ENCODE data around the gene RPA3. TPM values are rescaled to one million over a fixed set of nuclear protein-coding genes. Genes with fewer than 3 reads are reported as not detected.

Gene RPA3
- total RNA-seq, 1 experiment from 2014 or later, result 53.7 TPM

- in situ Hi-C loops (cut with HindIII; ENCODE audit: low pct_unique_long_range_greater_than_20kb, low sequenced_read_pairs), result no loop called here
- no peak for DNase-seq (ENCODE audit: low read depth, low spot score)
Measured at GRCh38 chr7:7738622-7739021, 20.2 kb upstream of the RPA3 start.

GRCh38 chr7:7738177-7738576, 19.8 kb upstream of the RPA3 start:
- in situ Hi-C loops (cut with HindIII; ENCODE audit: low pct_unique_long_range_greater_than_20kb, low sequenced_read_pairs), result no loop called here
- no peak for DNase-seq (ENCODE audit: low read depth, low spot score)

GRCh38 chr7:7737674-7738073, 19.3 kb upstream of the RPA3 start:
- in situ Hi-C loops (cut with HindIII; ENCODE audit: low pct_unique_long_range_greater_than_20kb, low sequenced_read_pairs), result no loop called here
- DNase-seq (ENCODE audit: low read depth, low spot score), result no peak

GRCh38 chr7:7736671-7737070, 18.3 kb upstream of the RPA3 start:
- no peak for DNase-seq (ENCODE audit: low read depth, low spot score)
- in situ Hi-C loops (cut with HindIII; ENCODE audit: low pct_unique_long_range_greater_than_20kb, low sequenced_read_pairs), result no loop called here

GRCh38 chr7:7732621-7733281, 14.3 kb upstream of the RPA3 start:
- in situ Hi-C loops (cut with HindIII; ENCODE audit: low pct_unique_long_range_greater_than_20kb, low sequenced_read_pairs), result no loop called here
- peak; percentile 94 for DNase-seq (ENCODE audit: low read depth, low spot score)

- in situ Hi-C loops (cut with HindIII; ENCODE audit: low pct_unique_long_range_greater_than_20kb, low sequenced_read_pairs), result no loop called here
Measured at GRCh38 chr7:7731732-7732131, 13.3 kb upstream of the RPA3 start.

GRCh38 chr7:7720750-7721621, 2.6 kb upstream of the RPA3 start:
- DNase-seq (ENCODE audit: low read depth, low spot score), result no peak
- in situ Hi-C loops (cut with HindIII; ENCODE audit: low pct_unique_long_range_greater_than_20kb, low sequenced_read_pairs), result no loop called here

More at GRCh38 chr7:7731732-7732131, 13.3 kb upstream of the RPA3 start:
- DNase-seq (ENCODE audit: low read depth, low spot score), result peak; percentile 27

GRCh38 chr7:7720193-7720592, 1.8 kb upstream of the RPA3 start:
- no peak for DNase-seq (ENCODE audit: low read depth, low spot score)
- in situ Hi-C loops (cut with HindIII; ENCODE audit: low pct_unique_long_range_greater_than_20kb, low sequenced_read_pairs), result no loop called here

GRCh38 chr7:7719236-7719635, 829 bp upstream of the RPA3 start:
- in situ Hi-C loops (cut with HindIII; ENCODE audit: low pct_unique_long_range_greater_than_20kb, low sequenced_read_pairs), result no loop called here
- DNase-seq (ENCODE audit: low read depth, low spot score), result peak; percentile 96

GRCh38 chr7:7713730-7714129, 4.7 kb downstream of the RPA3 start:
- DNase-seq (ENCODE audit: low read depth, low spot score), result no peak
- in situ Hi-C loops (cut with HindIII; ENCODE audit: low pct_unique_long_range_greater_than_20kb, low sequenced_read_pairs), result no loop called here

GRCh38 chr7:7710469-7710868, 7.9 kb downstream of the RPA3 start:
- in situ Hi-C loops (cut with HindIII; ENCODE audit: low pct_unique_long_range_greater_than_20kb, low sequenced_read_pairs), result no loop called here
- DNase-seq (ENCODE audit: low read depth, low spot score), result no peak

- DNase-seq (ENCODE audit: low read depth, low spot score), result no peak
- in situ Hi-C loops (cut with HindIII; ENCODE audit: low pct_unique_long_range_greater_than_20kb, low sequenced_read_pairs), result no loop called here
Measured at GRCh38 chr7:7709291-7709690, 9.1 kb downstream of the RPA3 start.

- in situ Hi-C loops (cut with HindIII; ENCODE audit: low pct_unique_long_range_greater_than_20kb, low sequenced_read_pairs), result no loop called here
- no peak for DNase-seq (ENCODE audit: low read depth, low spot score)
Measured at GRCh38 chr7:7707806-7708205, 10.6 kb downstream of the RPA3 start.

GRCh38 chr7:7707246-7707645, 11.2 kb downstream of the RPA3 start:
- in situ Hi-C loops (cut with HindIII; ENCODE audit: low pct_unique_long_range_greater_than_20kb, low sequenced_read_pairs), result no loop called here
- no peak for DNase-seq (ENCODE audit: low read depth, low spot score)

- in situ Hi-C loops (cut with HindIII; ENCODE audit: low pct_unique_long_range_greater_than_20kb, low sequenced_read_pairs), result no loop called here
Measured at GRCh38 chr7:7706556-7707172, 11.7 kb downstream of the RPA3 start.

GRCh38 chr7:7706101-7706511, 12.3 kb downstream of the RPA3 start:
- in situ Hi-C loops (cut with HindIII; ENCODE audit: low pct_unique_long_range_greater_than_20kb, low sequenced_read_pairs), result no loop called here
- DNase-seq (ENCODE audit: low read depth, low spot score), result no peak

More at GRCh38 chr7:7706556-7707172, 11.7 kb downstream of the RPA3 start:
- no peak for DNase-seq (ENCODE audit: low read depth, low spot score)

- DNase-seq (ENCODE audit: low read depth, low spot score), result no peak
- in situ Hi-C loops (cut with HindIII; ENCODE audit: low pct_unique_long_range_greater_than_20kb, low sequenced_read_pairs), result no loop called here
Measured at GRCh38 chr7:7705318-7705717, 13.1 kb downstream of the RPA3 start.

- in situ Hi-C loops (cut with HindIII; ENCODE audit: low pct_unique_long_range_greater_than_20kb, low sequenced_read_pairs), result no loop called here
- DNase-seq (ENCODE audit: low read depth, low spot score), result no peak
Measured at GRCh38 chr7:7704867-7705266, 13.5 kb downstream of the RPA3 start.

Data from SK-MEL-5 (cell line).